ENCODE measurements around the gene TJP2. TPM values are rescaled to one million over a fixed set of nuclear protein-coding genes. Genes with fewer than 3 reads are reported as not detected.

Gene TJP2
- total RNA-seq, 2 donors from 2014 or later: 46.3 to 51.7 TPM

DNA sequence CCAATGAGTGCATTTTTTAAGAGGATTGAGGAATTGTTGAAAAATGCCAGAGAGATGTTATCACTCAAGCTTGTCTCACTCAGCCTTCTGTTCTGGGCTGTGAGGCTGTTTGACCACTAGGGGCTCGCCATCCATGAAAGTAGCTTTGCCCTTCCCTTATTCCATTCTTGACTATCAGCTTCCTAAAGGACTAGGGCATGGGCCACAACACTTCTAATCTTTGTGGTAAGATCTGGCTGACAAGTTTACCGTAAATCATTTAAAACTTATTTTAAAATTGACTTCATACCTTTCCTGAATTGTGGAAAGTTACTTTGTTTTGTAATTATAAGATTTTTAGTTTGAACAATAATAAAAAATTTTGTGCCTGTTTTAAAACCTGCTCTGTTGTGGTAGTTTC lies 49.5 kb downstream of the TJP2 start:
- Histone ChIP-seq H3K36me3 (peaks cover 69% of the 10 kb centered on the region), H3K27ac (peak overlapping the region in 1 of 2 donors; percentile 2), H3K9me3 (no peaks in the 10 kb centered on the region), H3K4me1 (no peaks in the 10 kb centered on the region), H3K27me3 (no peaks in the 10 kb centered on the region), H3K4me3 (no peak overlapping the region)
- no peak for DNase-seq (ENCODE audit: low spot score)
- peak; percentile 45 to 73 for TF ChIP-seq CTCF (IDR thresholded peaks at IDR 0.05)

- no peak for TF ChIP-seq CTCF (IDR thresholded peaks at IDR 0.05)
- no peaks in the 10 kb centered on the region for H3K27me3 ChIP-seq
Observed at GRCh38 chr9:69229367-69229766, 55.3 kb downstream of the TJP2 start.

GRCh38 chr9:69232135-69232534 lies 58.1 kb downstream of the TJP2 start:
- Histone ChIP-seq H3K27me3 (no peaks in the 10 kb centered on the region), H3K4me1 (peaks cover 0 to 22% of the 10 kb centered on the region in 2 donors), H3K36me3 (peaks cover 54% of the 10 kb centered on the region), H3K27ac (peak overlapping the region; percentile 4 to 18), H3K4me3 (no peak overlapping the region), H3K9me3 (no peaks in the 10 kb centered on the region)
- no peak for TF ChIP-seq CTCF (IDR thresholded peaks at IDR 0.05)
- DNase-seq (ENCODE audit: low spot score): no peak

More at GRCh38 chr9:69229367-69229766, 55.3 kb downstream of the TJP2 start:
- Histone ChIP-seq H3K9me3 (no peaks in the 10 kb centered on the region), H3K36me3 (peaks cover 60% of the 10 kb centered on the region), H3K4me3 (no peak overlapping the region), H3K4me1 (peaks cover 0 to 13% of the 10 kb centered on the region in 2 donors), H3K27ac (no peak overlapping the region)
- DNase-seq (ENCODE audit: low spot score): no peak

GRCh38 chr9:69234683-69235082 lies 60.6 kb downstream of the TJP2 start:
- Histone ChIP-seq H3K27ac (no peak overlapping the region), H3K4me1 (peaks cover 0 to 22% of the 10 kb centered on the region in 2 donors), H3K4me3 (no peak overlapping the region), H3K9me3 (no peaks in the 10 kb centered on the region), H3K36me3 (peaks cover 54% of the 10 kb centered on the region), H3K27me3 (no peaks in the 10 kb centered on the region)
- TF ChIP-seq CTCF (IDR thresholded peaks at IDR 0.05): no peak
- DNase-seq (ENCODE audit: low spot score): no peak

- Histone ChIP-seq H3K27ac (no peak overlapping the region), H3K9me3 (no peaks in the 10 kb centered on the region), H3K36me3 (peaks cover 56% of the 10 kb centered on the region), H3K4me3 (no peak overlapping the region), H3K4me1 (peaks cover 0 to 22% of the 10 kb centered on the region in 2 donors), H3K27me3 (no peaks in the 10 kb centered on the region)
- DNase-seq (ENCODE audit: low spot score): no peak
- no peak for TF ChIP-seq CTCF (IDR thresholded peaks at IDR 0.05)
Observed at GRCh38 chr9:69236188-69236587, 62.1 kb downstream of the TJP2 start.

GRCh38 chr9:69237702-69238295 lies 63.7 kb downstream of the TJP2 start:
- Histone ChIP-seq H3K27me3 (no peaks in the 10 kb centered on the region), H3K27ac (no peak overlapping the region), H3K9me3 (no peaks in the 10 kb centered on the region), H3K4me3 (no peak overlapping the region), H3K4me1 (peaks cover 0 to 9% of the 10 kb centered on the region in 2 donors), H3K36me3 (peaks cover 60% of the 10 kb centered on the region)
- no peak for DNase-seq (ENCODE audit: low spot score)
- no peak for TF ChIP-seq CTCF (IDR thresholded peaks at IDR 0.05)
